ENCODE measurements around the gene CRTC3. TPM values are rescaled to one million over a fixed set of nuclear protein-coding genes. Genes with fewer than 3 reads are reported as not detected.

The CRTC3 gene
- total and polyA plus RNA-seq, 2 of the 4 experiments (the other 2 are of a cell fraction), result 4.7 to 14.8 TPM

- BruUV-seq (replicated peaks), result no TSS peak
- ATAC-seq (ENCODE audit: low read depth) (no peak), DNase-seq (no peak)
- no peaks in the 10 kb centered on the region for H3K27me3 ChIP-seq (ENCODE audit: control insufficient read depth, insufficient read depth, low read length)
- no peak overlapping the region for H3K9ac ChIP-seq (ENCODE audit: low read depth, low read length)
- H2AFZ ChIP-seq (replicated peaks; ENCODE audit: low read length, poor library complexity), result no peak overlapping the region
- no peaks in the 10 kb centered on the region for H3K9me1 ChIP-seq (ENCODE audit: insufficient read depth, low read length)
- H2BK5ac ChIP-seq (ENCODE audit: low read depth, low read length, poor library complexity, severe bottlenecking), result no peak overlapping the region
- H3K14ac ChIP-seq (replicated peaks; ENCODE audit: low read depth, low read length), result no peak overlapping the region
- intact Hi-C loops (cut with micrococcal nuclease) (no loop called here), in situ Hi-C loops (cut with MboI; ENCODE audit: low sequenced_read_pairs) (no loop called here), dilution Hi-C loops (cut with HindIII; ENCODE audit: low sequenced_read_pairs, unreplicated experiment) (no loop called here)
- WGBS, 2 experiments (ENCODE audit: extremely low coverage in 2 of 2, insufficient read length in 1 of 2), result no CpG with 5 or more reads among the region's 7 CpGs
- no peak overlapping the region for H2AK9ac ChIP-seq (replicated peaks; ENCODE audit: low read depth, low read length, poor library complexity)
- ChIA-PET POLR2A (ENCODE audit: unreplicated experiment) (no interaction called here), CTCF (no interaction called here)
- no peak overlapping the region for H3K23ac ChIP-seq (ENCODE audit: low read depth, low read length)
- H3K9me3 ChIP-seq (ENCODE audit: control insufficient read depth, insufficient read depth, low read length), result no peaks in the 10 kb centered on the region
- no peak overlapping the region for H3K4me2 ChIP-seq (ENCODE audit: low read depth, low read length)
- 0 out of 4 replicates have a peak, but pooled peaks cover 0 to 4% of the 10 kb centered on the region in 2 experiments for H3K79me1 ChIP-seq (ENCODE audit: low read depth in 1 of 2, low read length in 2 of 2)
- no peak overlapping the region for H2BK15ac ChIP-seq (ENCODE audit: low read depth, low read length)
- no peak overlapping the region for H4K5ac ChIP-seq (ENCODE audit: low read depth, low read length)
- H3K18ac ChIP-seq (ENCODE audit: low read depth, low read length), result no peak overlapping the region
- no peak overlapping the region for H3K4me3 ChIP-seq (ENCODE audit: insufficient read depth, low read depth, low read length)
- no peak overlapping the region for H2BK20ac ChIP-seq (ENCODE audit: low read depth, low read length)
- H3K4me1 ChIP-seq (ENCODE audit: control insufficient read depth, insufficient read depth, low read length), result no peaks in the 10 kb centered on the region; the same call in 1 of the 2 replicates
- H3K36me3 ChIP-seq (ENCODE audit: control insufficient read depth, insufficient read depth, low read length), result peaks cover 65% of the 10 kb centered on the region
- H3K4ac ChIP-seq (ENCODE audit: low read depth, low read length), result no peak overlapping the region
- H4K20me1 ChIP-seq (ENCODE audit: insufficient read depth, low read length), result no peaks in the 10 kb centered on the region
- H4K8ac ChIP-seq (ENCODE audit: low read depth in 2 of 2, low read length in 2 of 2), result no peak overlapping the region
- no peak overlapping the region for H4K91ac ChIP-seq (ENCODE audit: insufficient read depth, low read depth, low read length)
- no peak overlapping the region for H2AK5ac ChIP-seq (ENCODE audit: low read depth, low read length)
- no peak for TF ChIP-seq MAZ (IDR thresholded peaks at IDR 0.05; ENCODE audit: borderline replicate concordance, low read depth, low read length)
- no peak overlapping the region for H3K56ac ChIP-seq (ENCODE audit: extremely low read depth, insufficient read depth, low read length)
- H2BK120ac ChIP-seq (ENCODE audit: low read depth, low read length), result no peak overlapping the region
- H3K27ac ChIP-seq (ENCODE audit: insufficient read depth, low read length), result no peak overlapping the region
These were observed 95.3 kb downstream of the CRTC3 start for GRCh38 chr15:90625037-90625436.
